Erythroblast (primary cell): ENCODE data around the gene WFIKKN2.

ENCODE experiments used
- GATA1 ChIP-seq: IDR thresholded peaks from 2 replicates; pipeline ENCODE4 v1.6.1; 2011; ENCODE audit warnings: low read depth, mild to moderate bottlenecking, control low read depth, low read length, moderate library complexity
- POLR2A ChIP-seq: IDR thresholded peaks from 2 replicates; pipeline ENCODE4 v1.6.1; 2011; ENCODE audit warnings: mild to moderate bottlenecking, low read length

DNA sequence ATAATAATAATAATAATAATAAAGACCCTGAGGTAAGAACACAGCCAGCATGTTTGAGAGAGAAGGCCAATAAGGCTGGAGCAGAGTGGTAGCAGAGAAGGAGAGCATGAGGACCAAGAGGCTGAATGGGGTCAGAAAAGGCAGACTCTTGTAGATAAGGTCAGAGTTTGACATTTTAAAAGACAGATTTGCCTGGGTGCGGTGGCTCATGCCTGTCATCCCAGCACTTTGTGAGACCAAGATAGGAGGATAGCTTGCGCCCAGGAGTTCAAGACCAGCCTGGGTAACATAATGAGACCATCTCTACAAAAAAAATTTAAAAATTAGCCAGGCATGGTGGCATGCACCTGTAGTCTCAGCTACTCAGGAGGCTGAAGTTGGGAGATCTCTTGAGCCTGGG is 11.0 kb upstream of the WFIKKN2 start:
- TF ChIP-seq POLR2A = no peak
- no peak for TF ChIP-seq GATA1
